ENCODE data around the gene GHITM.

The GHITM gene

GRCh38 chr10:84193327-84193726 is 54.0 kb downstream of the GHITM start:
- H3K27me3 ChIP-seq (ENCODE audit: control insufficient read depth, low read length) = peaks cover 53% of the 10 kb centered on the region
- H3K4me3 ChIP-seq (ENCODE audit: low read length) = no peak overlapping the region
- H4K20me1 ChIP-seq (ENCODE audit: control insufficient read depth, insufficient read depth, low read depth, low read length) = no peaks in the 10 kb centered on the region
- no peaks in the 10 kb centered on the region for H3K79me2 ChIP-seq (ENCODE audit: control insufficient read depth, low read length)
- TF ChIP-seq CTCF (IDR thresholded peaks at IDR 0.05; ENCODE audit: low read depth, low read length, poor library complexity, severe bottlenecking) (no peak), EZH2phosphoT487 (IDR thresholded peaks at IDR 0.05; ENCODE audit: borderline replicate concordance, low read length) (no peak)
- H3K9me2 ChIP-seq (replicated peaks; ENCODE audit: control insufficient read depth, low read length) = no peaks in the 10 kb centered on the region
- H3K36me3 ChIP-seq (ENCODE audit: control insufficient read depth, low read length) = no peaks in the 10 kb centered on the region
- H3K9me3 ChIP-seq (ENCODE audit: control insufficient read depth, insufficient read depth, low read length) = no peaks in the 10 kb centered on the region
- H3F3A ChIP-seq (ENCODE audit: control insufficient read depth, insufficient read depth) = no peaks in the 10 kb centered on the region
- no peak overlapping the region for H3K4me2 ChIP-seq (ENCODE audit: low read length)
- H3K4me1 ChIP-seq (ENCODE audit: control insufficient read depth, low read length) = peaks cover 4% of the 10 kb centered on the region; the same call in 1 of the 2 replicates
- no peak overlapping the region for H3K27ac ChIP-seq (ENCODE audit: low read depth, low read length)

- no peak for TF ChIP-seq CTCF (IDR thresholded peaks at IDR 0.05; ENCODE audit: low read depth, low read length, poor library complexity, severe bottlenecking)
- no peak for TF ChIP-seq EZH2phosphoT487 (IDR thresholded peaks at IDR 0.05; ENCODE audit: borderline replicate concordance, low read length)
- peak overlapping the region; percentile 62 for H3K4me2 ChIP-seq (ENCODE audit: low read length)
Measured at GRCh38 chr10:84193846-84194423, 54.6 kb downstream of the GHITM start.

GRCh38 chr10:84194424-84195043 is 55.2 kb downstream of the GHITM start, which contains the start of gene CDHR1:
Gene CDHR1, plus strand, starts transcription at chr10:84194537. Its CDS starts 224 bp downstream, at chr10:84194761.
- TF ChIP-seq EZH2phosphoT487 (IDR thresholded peaks at IDR 0.05; ENCODE audit: borderline replicate concordance, low read length) (no peak), CTCF (IDR thresholded peaks at IDR 0.05; ENCODE audit: low read depth, low read length, poor library complexity, severe bottlenecking) (no peak)
- Histone ChIP-seq H3K27ac (ENCODE audit: low read depth, low read length) (no peak within 1 kb of the TSS), H3K36me3 (ENCODE audit: control insufficient read depth, low read length) (no peaks in the 10 kb centered on the region), H3K4me3 (ENCODE audit: low read length) (peak within 1 kb of the TSS; percentile 55), H3F3A (ENCODE audit: control insufficient read depth, insufficient read depth) (no peaks in the 10 kb centered on the region), H3K4me1 (ENCODE audit: control insufficient read depth, low read length) (peaks cover 4% of the 10 kb centered on the region; the same call in 1 of the 2 replicates), H4K20me1 (ENCODE audit: control insufficient read depth, insufficient read depth, low read depth, low read length) (no peaks in the 10 kb centered on the region), H3K79me2 (ENCODE audit: control insufficient read depth, low read length) (no peaks in the 10 kb centered on the region), H3K4me2 (ENCODE audit: low read length) (peak within 1 kb of the TSS; percentile 62), H3K27me3 (ENCODE audit: control insufficient read depth, low read length) (peaks cover 53% of the 10 kb centered on the region), H3K9me2 (replicated peaks; ENCODE audit: control insufficient read depth, low read length) (no peaks in the 10 kb centered on the region), H3K9me3 (ENCODE audit: control insufficient read depth, insufficient read depth, low read length) (no peaks in the 10 kb centered on the region)

More at GRCh38 chr10:84193846-84194423, 54.6 kb downstream of the GHITM start:
- Histone ChIP-seq H3K27me3 (ENCODE audit: control insufficient read depth, low read length) (peaks cover 53% of the 10 kb centered on the region), H3F3A (ENCODE audit: control insufficient read depth, insufficient read depth) (no peaks in the 10 kb centered on the region), H3K36me3 (ENCODE audit: control insufficient read depth, low read length) (no peaks in the 10 kb centered on the region), H3K9me2 (replicated peaks; ENCODE audit: control insufficient read depth, low read length) (no peaks in the 10 kb centered on the region), H3K79me2 (ENCODE audit: control insufficient read depth, low read length) (no peaks in the 10 kb centered on the region), H3K4me3 (ENCODE audit: low read length) (peak overlapping the region; percentile 55), H4K20me1 (ENCODE audit: control insufficient read depth, insufficient read depth, low read depth, low read length) (no peaks in the 10 kb centered on the region), H3K27ac (ENCODE audit: low read depth, low read length) (no peak overlapping the region), H3K9me3 (ENCODE audit: control insufficient read depth, insufficient read depth, low read length) (no peaks in the 10 kb centered on the region), H3K4me1 (ENCODE audit: control insufficient read depth, low read length) (peaks cover 4% of the 10 kb centered on the region; the same call in 1 of the 2 replicates)
